Esophagus muscularis mucosa (tissue), 4 donors: Measurements from ENCODE around the gene BASP1. TPM values are rescaled to one million over a fixed set of nuclear protein-coding genes. Genes with fewer than 3 reads are reported as not detected.
"Not testable (repeated sequence)": the region's sequence is repeated elsewhere in the genome, so short reads cannot be mapped to it uniquely, and the experiment has no call there.

ENCODE experiments used
- DNase-seq: peaks from one replicate; pipeline ENCODE4 v3.0.0-alpha.2; 2017; ENCODE audit errors: extremely low spot score
- H3K27ac ChIP-seq, 4 donors: fragments of 200-600 bp; sonication (generic); replicated peaks in 1 of 4; 1 replicate in 3 of 4; 2 replicates in 1 of 4; pipeline ENCODE4 v1.5.1; 2016 to 2019; ENCODE audit warnings: mild to moderate bottlenecking in 1 of 4
- H3K27me3 ChIP-seq, 4 donors: fragments of 200-600 bp; sonication (generic); one replicate each; pipeline versions ENCODE4 v1.5.1 to v1.6.0; 2016 to 2019
- H3K36me3 ChIP-seq, 4 donors: fragments of 200-600 bp; sonication (generic); one replicate each; pipeline ENCODE4 v1.5.1; 2016 to 2019
- H3K4me1 ChIP-seq, 4 donors: fragments of 200-600 bp; sonication (generic); one replicate each; pipeline ENCODE4 v1.5.1; 2016 to 2019
- H3K4me3 ChIP-seq, 4 donors: fragments of 200-600 bp; sonication (generic); 1 replicate in 2 of 4; 2 replicates in 2 of 4; pipeline ENCODE4 v1.5.1; 2016 to 2019; ENCODE audit warnings: mild to moderate bottlenecking in 4 of 4, moderate library complexity in 1 of 4
- H3K9me3 ChIP-seq, 4 donors: fragments of 200-600 bp; sonication (generic); 1 replicate in 3 of 4; 2 replicates in 1 of 4; pipeline ENCODE4 v1.5.1; 2016 to 2019
- CTCF ChIP-seq, 3 experiments: fragments of 200-600 bp in 2 of 3; fragments of 450-650 bp in 1 of 3; sonication (generic) in 2 of 3; IDR thresholded peaks; one replicate each; pipeline ENCODE4 v1.5.1; 2017 to 2019; ENCODE audit warnings: antibody characterized with exemption in 3 of 3, mild to moderate bottlenecking in 2 of 3, moderate library complexity in 1 of 3
- EP300 ChIP-seq: sonication (generic); formaldehyde crosslinking; IDR thresholded peaks from one replicate; pipeline ENCODE4 v1.6.1; 2017; ENCODE audit warnings: antibody characterized with exemption
- POLR2A ChIP-seq: fragments of 450-650 bp; IDR thresholded peaks from one replicate; pipeline ENCODE4 v1.6.1; 2017; ENCODE audit warnings: antibody characterized with exemption, moderate library complexity, mild to moderate bottlenecking, low read depth
- POLR2AphosphoS5 ChIP-seq, 2 donors: sonication (generic); formaldehyde crosslinking; IDR thresholded peaks; one replicate each; pipeline ENCODE4 v1.6.1; 2017; ENCODE audit warnings: antibody characterized with exemption in 2 of 2
- WGBS: methylation state at CpG from one replicate; pipeline ENCODE4 v1.1.5; 2018; 5-methylcytosine and 5-hydroxymethylcytosine counted together
- intact Hi-C: fragments of 100-400 bp; cut with DNase I; formaldehyde crosslinking; loops from one replicate; pipeline ENCODE4 v1.15.1; 2023
- total RNA-seq, 4 donors: library from RNA; depleted of rRNA; stranded (reverse); fragments of >200 nt; gene quantifications; one replicate each; pipeline versions ENCODE4 v1.1.0 to v1.2.1, GENCODE V29; 2016

Gene BASP1
- total RNA-seq, 4 donors from 2014 or later = 5.4 to 19.7 (median 6.6) TPM

GRCh38 chr5:17249029-17249634, 31.7 kb downstream of the BASP1 start:
- Histone ChIP-seq H3K9me3 (no peaks in the 10 kb centered on the region), H3K36me3 (no peaks in the 10 kb centered on the region), H3K27me3 (no peaks in the 10 kb centered on the region), H3K27ac (no peak overlapping the region), H3K4me1 (no peaks in the 10 kb centered on the region), H3K4me3 (no peak overlapping the region)
- WGBS = 82% methylated on average over 3 of the region's 3 CpGs
- no peak for DNase-seq
- no peak for TF ChIP-seq EP300
- no peak for TF ChIP-seq POLR2A
- no peak for TF ChIP-seq CTCF (IDR thresholded peaks at IDR 0.05)
- TF ChIP-seq POLR2AphosphoS5 (IDR thresholded peaks at IDR 0.05) = no peak
- intact Hi-C loops = no loop called here

- H3K4me1 ChIP-seq, DNase-seq, H3K36me3 ChIP-seq, H3K9me3 ChIP-seq, H3K27me3 ChIP-seq, H3K27ac ChIP-seq, H3K4me3 ChIP-seq, intact Hi-C loops: not testable (repeated sequence)
- 92% methylated on average over 6 of the region's 6 CpGs for WGBS
Measured at GRCh38 chr5:17249841-17250240, 32.4 kb downstream of the BASP1 start.

GRCh38 chr5:17252543-17252942, 35.1 kb downstream of the BASP1 start:
- H3K36me3 ChIP-seq = no peaks in the 10 kb centered on the region
- no peaks in the 10 kb centered on the region for H3K9me3 ChIP-seq
- DNase-seq = no peak
- WGBS = 86% methylated on average over 1 of the region's 1 CpG
- H3K4me3 ChIP-seq = no peak overlapping the region
- intact Hi-C loops = no loop called here
- no peaks in the 10 kb centered on the region for H3K4me1 ChIP-seq
- TF ChIP-seq POLR2A (no peak), POLR2AphosphoS5 (IDR thresholded peaks at IDR 0.05) (no peak), EP300 (no peak), CTCF (IDR thresholded peaks at IDR 0.05) (no peak)
- no peaks in the 10 kb centered on the region for H3K27me3 ChIP-seq
- no peak overlapping the region for H3K27ac ChIP-seq

- H3K4me1 ChIP-seq = no peaks in the 10 kb centered on the region
- DNase-seq = no peak
- no peaks in the 10 kb centered on the region for H3K9me3 ChIP-seq
- H3K36me3 ChIP-seq = no peaks in the 10 kb centered on the region
- no peak overlapping the region for H3K27ac ChIP-seq
- no peaks in the 10 kb centered on the region for H3K27me3 ChIP-seq
- WGBS = 58% methylated on average over 6 of the region's 6 CpGs
- intact Hi-C loops = no loop called here
- TF ChIP-seq CTCF (IDR thresholded peaks at IDR 0.05) (no peak), POLR2A (no peak), POLR2AphosphoS5 (IDR thresholded peaks at IDR 0.05) (no peak), EP300 (no peak)
- no peak overlapping the region for H3K4me3 ChIP-seq
Measured at GRCh38 chr5:17255471-17256021, 38.1 kb downstream of the BASP1 start.

GRCh38 chr5:17256171-17256570, 38.7 kb downstream of the BASP1 start:
- no peaks in the 10 kb centered on the region for H3K4me1 ChIP-seq
- DNase-seq = no peak
- no peak overlapping the region for H3K27ac ChIP-seq
- WGBS = 78% methylated on average over 3 of the region's 3 CpGs
- no peak overlapping the region for H3K4me3 ChIP-seq
- no peak for TF ChIP-seq EP300
- no peak for TF ChIP-seq POLR2AphosphoS5 (IDR thresholded peaks at IDR 0.05)
- TF ChIP-seq CTCF (IDR thresholded peaks at IDR 0.05) = no peak
- no peak for TF ChIP-seq POLR2A
- no peaks in the 10 kb centered on the region for H3K27me3 ChIP-seq
- H3K9me3 ChIP-seq = no peaks in the 10 kb centered on the region
- no peaks in the 10 kb centered on the region for H3K36me3 ChIP-seq
- intact Hi-C loops = no loop called here
